OCI-LY7 (cell line): Measurements from ENCODE around the gene TENT5C. TPM values are rescaled to one million over a fixed set of nuclear protein-coding genes. Genes with fewer than 3 reads are reported as not detected.

Experiments used
- BruUV-seq: library from RNA; stranded (reverse); fragments of 400-500 nt; replicated peaks from 2 replicates; lab custom pipeline; 2021; lab: Mats Ljungman, UMichigan
- CTCF ChIA-PET: fragments of 300-600 bp; sonication (Branson Sonifier 250); formaldehyde crosslinking; loops from one replicate; lab custom pipeline; 2022; ENCODE audit warnings: antibody characterized with exemption; ENCODE audit not compliant: unreplicated experiment; lab: Charles Lee
- POLR2A ChIA-PET: fragments of 300-600 bp; sonication (Branson Sonifier 250); formaldehyde crosslinking; loops from one replicate; lab custom pipeline; 2022; ENCODE audit warnings: antibody characterized with exemption; lab: Charles Lee
- DNase-seq: peaks from one replicate; pipeline ENCODE4 v3.0.0-alpha.2; 2015; ENCODE audit warnings: low spot score
- H2AFZ ChIP-seq: fragments of 200-600 bp; sonication (generic), shearing (Covaris generic); 2 replicates; pipeline ENCODE4 v1.6.1; 2014; ENCODE audit warnings: mild to moderate bottlenecking, antibody characterized with exemption, low read length, moderate library complexity
- H3K27ac ChIP-seq: fragments of 200-600 bp; sonication (generic); 2 replicates; pipeline ENCODE4 v1.5.1; 2014; ENCODE audit warnings: mixed run types, low read depth, mild to moderate bottlenecking, moderate library complexity, low read length, inconsistent platforms; ENCODE audit not compliant: poor library complexity, severe bottlenecking
- H3K36me3 ChIP-seq: fragments of 200-600 bp; sonication (generic); 2 replicates; pipeline ENCODE4 v1.6.1; 2014; ENCODE audit warnings: mild to moderate bottlenecking, antibody characterized with exemption, low read length, moderate library complexity, mixed read lengths; ENCODE audit not compliant: insufficient read depth
- H3K4me1 ChIP-seq: fragments of 200-600 bp; sonication (generic); 2 replicates; pipeline ENCODE4 v1.5.1; 2014; ENCODE audit warnings: mild to moderate bottlenecking, low read length; ENCODE audit not compliant: insufficient read depth, poor library complexity, severe bottlenecking
- H3K4me2 ChIP-seq: fragments of 200-600 bp; sonication (generic); 2 replicates; pipeline ENCODE4 v1.6.1; 2014; ENCODE audit warnings: mild to moderate bottlenecking, low read length
- H3K4me3 ChIP-seq: fragments of 200-600 bp; sonication (generic); 2 replicates; pipeline ENCODE4 v1.5.1; 2014; ENCODE audit warnings: mild to moderate bottlenecking, low read depth, low read length; ENCODE audit not compliant: poor library complexity, severe bottlenecking
- H3K79me2 ChIP-seq: fragments of 200-600 bp; sonication (generic); 2 replicates; pipeline ENCODE4 v1.6.1; 2016; ENCODE audit warnings: low read depth, mild to moderate bottlenecking, low read length, moderate library complexity, mixed read lengths; ENCODE audit not compliant: insufficient read depth
- H3K9me2 ChIP-seq: fragments of 200-600 bp; sonication (generic); 2 replicates; pipeline ENCODE4 v1.6.1; 2016; ENCODE audit warnings: mild to moderate bottlenecking, low read length, mixed read lengths; ENCODE audit not compliant: insufficient read depth
- H3K9me3 ChIP-seq: fragments of 200-600 bp; sonication (generic); 2 replicates; pipeline ENCODE4 v1.6.1; 2014; ENCODE audit warnings: mild to moderate bottlenecking, mixed run types, low read length, mixed read lengths
- H4K20me1 ChIP-seq: fragments of 200-600 bp; sonication (generic); 2 replicates; pipeline ENCODE4 v1.6.1; 2014; ENCODE audit warnings: mild to moderate bottlenecking, antibody characterized with exemption, low read length, moderate library complexity, mixed read lengths; ENCODE audit not compliant: insufficient read depth
- CTCF ChIP-seq: fragments of 200-600 bp; sonication (generic); conservative IDR thresholded peaks from 2 replicates; pipeline ENCODE4 v1.5.1; 2014; ENCODE audit warnings: mild to moderate bottlenecking, antibody characterized with exemption, low read length, moderate library complexity, mixed read lengths
- EZH2phosphoT487 ChIP-seq: fragments of 200-600 bp; sonication (generic); IDR thresholded peaks from 2 replicates; pipeline ENCODE4 v1.6.1; 2018; ENCODE audit warnings: low read depth, borderline replicate concordance, mild to moderate bottlenecking, mixed run types, antibody characterized with exemption, low read length, moderate library complexity, mixed read lengths
- intact Hi-C: fragments of 100-400 bp; cut with micrococcal nuclease; formaldehyde crosslinking; loops from one replicate; pipeline ENCODE4 v1.10.0; 2022; ENCODE audit not compliant: unreplicated experiment
- total RNA-seq, 2 experiments: library from RNA; depleted of rRNA in 1 of 2; stranded (reverse); fragments of >200 nt in 1 of 2; shearing (Covaris generic) in 1 of 2; gene quantifications; 2 replicates each; pipeline ENCODE4 v1.2.3, GENCODE V29; 2014 to 2022

The TENT5C gene
- total RNA-seq, 2 experiments from 2014 or later: 13.3 to 31.1 TPM

GRCh38 chr1:117609471-117609911 lies 3.6 kb downstream of the TENT5C start:
- ChIA-PET POLR2A (interaction anchor here (0.6 to 15.8 kb wide), 8 partner anchors 9 to 72 kb away, joined by 3 to 281 read pairs (median 5); no protein-coding TSS in a partner anchor), CTCF (no interaction called here)
- H3K4me2 ChIP-seq: peak overlapping the region; percentile 88; the same call in 1 of the 2 replicates
- no peaks in the 10 kb centered on the region for H3K9me3 ChIP-seq
- no peak for DNase-seq
- BruUV-seq: no TSS peak
- no peak overlapping the region for H2AFZ ChIP-seq
- intact Hi-C loops: loop anchor here (5.0 kb wide), 1 partner anchor 148 kb away; no protein-coding TSS in a partner anchor
- H4K20me1 ChIP-seq: peaks cover 7% of the 10 kb centered on the region; the same call in 1 of the 2 replicates
- H3K27ac ChIP-seq: no peak overlapping the region
- H3K4me1 ChIP-seq: peaks cover 58% of the 10 kb centered on the region
- H3K79me2 ChIP-seq: peaks cover 74% of the 10 kb centered on the region; the same call in 1 of the 2 replicates
- H3K4me3 ChIP-seq: no peak overlapping the region
- no peaks in the 10 kb centered on the region for H3K9me2 ChIP-seq
- TF ChIP-seq CTCF (no peak), EZH2phosphoT487 (no peak)
- H3K36me3 ChIP-seq: peaks cover 24% of the 10 kb centered on the region

- Histone ChIP-seq H3K4me2 (no peak overlapping the region), H3K27ac (no peak overlapping the region), H3K9me2 (no peaks in the 10 kb centered on the region), H2AFZ (no peak overlapping the region), H4K20me1 (peaks cover 7% of the 10 kb centered on the region; the same call in 1 of the 2 replicates), H3K36me3 (peaks cover 27% of the 10 kb centered on the region), H3K4me3 (no peak overlapping the region), H3K4me1 (peaks cover 58% of the 10 kb centered on the region), H3K9me3 (no peaks in the 10 kb centered on the region), H3K79me2 (peaks cover 80% of the 10 kb centered on the region; the same call in 1 of the 2 replicates)
- TF ChIP-seq EZH2phosphoT487: no peak
- TF ChIP-seq CTCF: no peak
- CTCF ChIA-PET: no interaction called here
- no peak for DNase-seq
- BruUV-seq: no TSS peak
- intact Hi-C loops: no loop called here
- POLR2A ChIA-PET: interaction anchor here (0.5 to 15.8 kb wide), 6 partner anchors 9 to 66 kb away, joined by 3 to 281 read pairs (median 4); no protein-coding TSS in a partner anchor
Measured at GRCh38 chr1:117610036-117610435, 4.2 kb downstream of the TENT5C start.

GRCh38 chr1:117611121-117611601 lies 5.3 kb downstream of the TENT5C start:
- H3K36me3 ChIP-seq: peaks cover 29% of the 10 kb centered on the region
- TF ChIP-seq CTCF (no peak), EZH2phosphoT487 (no peak)
- no peaks in the 10 kb centered on the region for H3K9me2 ChIP-seq
- H3K4me2 ChIP-seq: no peak overlapping the region
- ChIA-PET CTCF (interaction anchor here (0.7 kb wide), 1 partner anchor 76 kb away, joined by 6 read pairs; no protein-coding TSS in a partner anchor), POLR2A (interaction anchor here (1.3 to 15.8 kb wide), 3 partner anchors 10 to 45 kb away, joined by 4 to 281 read pairs (median 5); no protein-coding TSS in a partner anchor)
- H3K4me3 ChIP-seq: no peak overlapping the region
- peaks cover 67% of the 10 kb centered on the region for H3K4me1 ChIP-seq
- DNase-seq: no peak
- peaks cover 90% of the 10 kb centered on the region for H3K79me2 ChIP-seq
- no peaks in the 10 kb centered on the region for H3K9me3 ChIP-seq
- H2AFZ ChIP-seq: no peak overlapping the region
- intact Hi-C loops: no loop called here
- BruUV-seq: no TSS peak
- peaks cover 7% of the 10 kb centered on the region; the same call in 1 of the 2 replicates for H4K20me1 ChIP-seq
- no peak overlapping the region for H3K27ac ChIP-seq
